GM12878 (cell line): ENCODE data around the gene GPR4. TPM values are rescaled to one million over a fixed set of nuclear protein-coding genes. Genes with fewer than 3 reads are reported as not detected.

ENCODE experiments used
- ATAC-seq: fragments of 200-7000 bp; cut with Tn5 transposase; 3 replicates; pipeline ENCODE4 v1.9.1; 2020; ENCODE audit warnings: mild to moderate bottlenecking, moderate library complexity
- BruUV-seq: library from RNA; stranded (reverse); fragments of 400-500 nt; replicated peaks from 2 replicates; lab custom pipeline; 2021; lab: Mats Ljungman, UMichigan
- CTCF ChIA-PET: fragments of 300-600 bp; sonication (Branson Sonifier 250); formaldehyde crosslinking; extraction: SDS; loops from one replicate; lab custom pipeline; 2021; ENCODE audit warnings: inconsistent platforms; lab: Yijun Ruan, JAX
- POLR2A ChIA-PET: fragments of 350-600 bp; formaldehyde crosslinking; extraction: SDS; loops from one replicate; lab custom pipeline; 2021; ENCODE audit warnings: inconsistent platforms; lab: Charles Lee
- RAD21 ChIA-PET: fragments of 300-600 bp; sonication (Branson Sonifier 250); formaldehyde crosslinking; loops from one replicate; lab custom pipeline; 2023; ENCODE audit warnings: antibody characterized with exemption; ENCODE audit not compliant: unreplicated experiment; lab: Charles Lee
- SMC1A ChIA-PET: fragments of 300-600 bp; sonication (Branson Sonifier 250); formaldehyde crosslinking; loops from one replicate; lab custom pipeline; 2023; ENCODE audit not compliant: unreplicated experiment, uncharacterized antibody; lab: Charles Lee
- DNase-seq: peaks from one replicate; pipeline ENCODE4 v3.0.0-alpha.2; 2011; ENCODE audit warnings: low read depth, low spot score
- FAIRE-seq: peaks from 3 replicates; lab custom pipeline; 2011; peaks lifted over from hg19 to GRCh38; lab: Jason Lieb, UNC
- H2AFZ ChIP-seq: 2 replicates; pipeline ENCODE4 v1.6.0; 2011; ENCODE audit warnings: low read depth, low read length, control low read depth; ENCODE audit not compliant: control insufficient read depth
- H3K27ac ChIP-seq: 2 replicates; pipeline ENCODE4 v1.5.1; 2011; ENCODE audit warnings: control low read depth; ENCODE audit not compliant: control insufficient read depth, insufficient read depth
- H3K27me3 ChIP-seq, 2 experiments: replicated peaks in 1 of 2; 2 replicates each; pipeline versions ENCODE4 v1.6.0 to v1.6.1; 2011; ENCODE audit warnings: low read length in 1 of 2; ENCODE audit not compliant: control insufficient read depth in 2 of 2, insufficient read depth in 2 of 2
- H3K36me3 ChIP-seq, 2 experiments: 2 replicates each; pipeline ENCODE4 v1.5.1; 2011; ENCODE audit warnings: low read length in 1 of 2; ENCODE audit not compliant: control insufficient read depth in 2 of 2, insufficient read depth in 2 of 2
- H3K4me1 ChIP-seq: 2 replicates; pipeline ENCODE4 v1.6.1; 2011; ENCODE audit warnings: mild to moderate bottlenecking, low read length, moderate library complexity, mixed read lengths; ENCODE audit not compliant: control insufficient read depth, insufficient read depth
- H3K4me2 ChIP-seq: 2 replicates; pipeline ENCODE4 v1.6.0; 2011; ENCODE audit warnings: control low read depth; ENCODE audit not compliant: control insufficient read depth, insufficient read depth
- H3K4me3 ChIP-seq: fragments of 200-600 bp; sonication (generic); 2 replicates; pipeline ENCODE4 v1.5.1; 2016
- H3K79me2 ChIP-seq: 2 replicates; pipeline ENCODE4 v1.6.0; 2011; ENCODE audit warnings: low read length; ENCODE audit not compliant: control insufficient read depth, insufficient read depth
- H3K9ac ChIP-seq: 2 replicates; pipeline ENCODE4 v1.8.0; 2011; ENCODE audit warnings: low read length, control low read depth, mixed read lengths; ENCODE audit not compliant: control insufficient read depth, insufficient read depth
- H3K9me3 ChIP-seq: replicated peaks from 3 replicates; pipeline ENCODE4 v1.5.1; 2011; ENCODE audit warnings: mild to moderate bottlenecking, low read length; ENCODE audit not compliant: control insufficient read depth, insufficient read depth
- H4K20me1 ChIP-seq: 2 replicates; pipeline ENCODE4 v1.6.0; 2011; ENCODE audit not compliant: control insufficient read depth, insufficient read depth
- HDAC2 ChIP-seq: fragments of 200-600 bp; sonication (generic); IDR thresholded peaks from 2 replicates; pipeline ENCODE4 v1.6.1; 2017
- IRF5 ChIP-seq: fragments of 450-650 bp; IDR thresholded peaks from 2 replicates; pipeline ENCODE4 v1.6.1; 2017; ENCODE audit warnings: borderline replicate concordance
- SMC3 ChIP-seq: IDR thresholded peaks from 2 replicates; pipeline ENCODE4 v1.6.1; 2011; ENCODE audit warnings: low read length, improper control_type of control experiment, borderline replicate concordance
- WGBS: methylation state at CpG from one replicate; pipeline ENCODE4 v1.1.6; 2016; ENCODE audit warnings: low lambda C conversion rate; ENCODE audit not compliant: insufficient replicate concordance, insufficient coverage; ENCODE audit errors: missing lambda C conversion rate; 5-methylcytosine and 5-hydroxymethylcytosine counted together
- in situ Hi-C: fragments of 300-500 bp; cut with MboI; formaldehyde crosslinking; loops from 9 replicates; pipeline ENCODE4 v1.14.3; 2018; ENCODE audit warnings: mixed read lengths
- intact Hi-C: fragments of 100-400 bp; cut with micrococcal nuclease; formaldehyde crosslinking; loops from one replicate; pipeline ENCODE4 v1.14.2; 2022; ENCODE audit not compliant: unreplicated experiment
- polyA plus RNA-seq, 11 experiments: library from polyadenylated mRNA; depleted of rRNA in 4 of 11; unstranded in 6 of 11; stranded (reverse) in 5 of 11; fragments of >200 nt; fragmentation: Nextera tagmentation in 4 of 11; fragmentation: Illumina TruSeq in 1 of 11; extraction: Ambion mirVana in 4 of 11; extraction: Trizol in 1 of 11; gene quantifications; 1 replicate in 1 of 11; 2 replicates in 10 of 11; pipeline versions ENCODE4 v1.2.1 to v1.2.3, GENCODE V29; 2011 to 2016; ENCODE audit warnings: inconsistent platforms in 2 of 11, missing spikeins in 2 of 11, low read depth in 1 of 11
- total RNA-seq, 4 experiments: library from RNA; depleted of rRNA in 3 of 4; stranded (reverse); fragments of >200 nt in 3 of 4; fragmentation: Illumina TruSeq in 1 of 4; extraction: Trizol in 1 of 4; gene quantifications; 2 replicates each; pipeline versions ENCODE4 v1.2.1 to v1.2.3, GENCODE V29; 2013 to 2021

Gene GPR4
- total and polyA plus RNA-seq, 10 of the 15 experiments (the other 5 are each of a cell fraction or from before 2014, with no cell fraction given): not detected

GRCh38 chr19:45571457-45572220, 30.4 kb downstream of the GPR4 start:
- 92% methylated on average over 8 of the region's 8 CpGs for WGBS
- H4K20me1 ChIP-seq: no peaks in the 10 kb centered on the region
- peaks cover 5% of the 10 kb centered on the region; the same call in 1 of the 2 replicates for H3K4me1 ChIP-seq
- no peak for FAIRE-seq
- intact Hi-C loops: loop anchor here (5.0 kb wide), 1 partner anchor 74 kb away; the partner anchor contains the start of genes PPM1N and RTN2
- H3K4me3 ChIP-seq: no peak overlapping the region
- no peaks in the 10 kb centered on the region; a peak in 2 of 4 replicates for H3K36me3 ChIP-seq
- H3K27me3 ChIP-seq: no peaks in the 10 kb centered on the region
- H3K79me2 ChIP-seq: peaks cover 20% of the 10 kb centered on the region
- H3K4me2 ChIP-seq: no peak overlapping the region
- RAD21 ChIA-PET: interaction anchor here (1.5 to 1.6 kb wide), 2 partner anchors 14 to 132 kb away, joined by 4 to 5 read pairs; no protein-coding TSS in a partner anchor
- CTCF ChIA-PET: interaction anchor here (0.5 to 2.3 kb wide), 6 partner anchors 9 to 348 kb away, joined by 3 to 9 read pairs (median 4); no protein-coding TSS in a partner anchor
- TF ChIP-seq IRF5 (no peak), SMC3 (no peak), HDAC2 (no peak)
- H3K9me3 ChIP-seq: no peaks in the 10 kb centered on the region; the same call in 2 of the 3 replicates
- no TSS peak for BruUV-seq
- no peak for DNase-seq
- H2AFZ ChIP-seq: no peak overlapping the region
- POLR2A ChIA-PET: interaction anchor here (0.6 to 1.1 kb wide), 2 partner anchors 71 to 199 kb away, joined by 3 read pairs; no protein-coding TSS in a partner anchor
- in situ Hi-C loops: no loop called here
- SMC1A ChIA-PET: interaction anchor here (0.6 to 1.7 kb wide), 4 partner anchors 12 to 86 kb away, joined by 3 to 6 read pairs (median 3); no protein-coding TSS in a partner anchor
- no peak overlapping the region for H3K27ac ChIP-seq
- H3K9ac ChIP-seq: no peak overlapping the region
- no peak for ATAC-seq
